Astrocyte (in vitro differentiated cells and primary cell): ENCODE data around the gene TTYH3. TPM values are rescaled to one million over a fixed set of nuclear protein-coding genes. Genes with fewer than 3 reads are reported as not detected.

ENCODE experiments used
- DNase-seq: peaks from one replicate; pipeline ENCODE4 v3.0.0-alpha.2; 2010; ENCODE audit warnings: low read depth
- FAIRE-seq: peaks from 2 replicates; lab custom pipeline; 2011; peaks lifted over from hg19 to GRCh38; lab: Jason Lieb, UNC
- H2AFZ ChIP-seq: 2 replicates; pipeline ENCODE4 v1.6.0; 2012; ENCODE audit warnings: low read depth, low read length, inconsistent platforms
- H3K27ac ChIP-seq: 2 replicates; pipeline ENCODE4 v1.5.1; 2011; ENCODE audit warnings: low read depth, low read length, inconsistent platforms
- H3K27me3 ChIP-seq: 2 replicates; pipeline ENCODE4 v1.6.0; 2011; ENCODE audit warnings: low read length, inconsistent platforms; ENCODE audit not compliant: insufficient read depth
- H3K36me3 ChIP-seq: 2 replicates; pipeline ENCODE4 v1.5.1; 2011; ENCODE audit warnings: low read length, inconsistent platforms; ENCODE audit not compliant: insufficient read depth
- H3K4me1 ChIP-seq: 2 replicates; pipeline ENCODE4 v1.5.1; 2011; ENCODE audit warnings: low read length, inconsistent platforms; ENCODE audit not compliant: insufficient read depth
- H3K4me2 ChIP-seq: 2 replicates; pipeline ENCODE4 v1.6.0; 2012; ENCODE audit warnings: low read length, inconsistent platforms
- H3K4me3 ChIP-seq: 2 replicates; pipeline ENCODE4 v1.5.1; 2011; ENCODE audit warnings: low read depth, mild to moderate bottlenecking, low read length, inconsistent platforms; ENCODE audit not compliant: insufficient read depth
- H3K79me2 ChIP-seq: 2 replicates; pipeline ENCODE4 v1.6.0; 2012; ENCODE audit warnings: mild to moderate bottlenecking, low read length, inconsistent platforms; ENCODE audit not compliant: insufficient read depth
- H3K9ac ChIP-seq: 2 replicates; pipeline ENCODE4 v1.6.0; 2012; ENCODE audit warnings: mild to moderate bottlenecking, low read length, inconsistent platforms
- H3K9me3 ChIP-seq: 2 replicates; pipeline ENCODE4 v1.5.1; 2012; ENCODE audit warnings: low read depth, mild to moderate bottlenecking, low read length, inconsistent platforms; ENCODE audit not compliant: insufficient read depth
- H4K20me1 ChIP-seq: 2 replicates; pipeline ENCODE4 v1.6.0; 2012; ENCODE audit warnings: low read length, inconsistent platforms; ENCODE audit not compliant: insufficient read depth
- H3K27ac Mint-ChIP-seq: one replicate; pipeline ENCODE4 v1.8.0; 2021; ENCODE audit warnings: mild to moderate bottlenecking, mixed read lengths; ENCODE audit not compliant: unreplicated experiment
- H3K27me3 Mint-ChIP-seq: one replicate; pipeline ENCODE4 v1.8.0; 2021; ENCODE audit warnings: low read depth, mixed read lengths; ENCODE audit not compliant: unreplicated experiment
- H3K36me3 Mint-ChIP-seq: one replicate; pipeline ENCODE4 v1.8.0; 2021; ENCODE audit warnings: low read depth, mixed read lengths; ENCODE audit not compliant: unreplicated experiment
- H3K4me1 Mint-ChIP-seq: one replicate; pipeline ENCODE4 v1.8.0; 2021; ENCODE audit warnings: low read depth, mixed read lengths; ENCODE audit not compliant: unreplicated experiment
- H3K4me3 Mint-ChIP-seq: one replicate; pipeline ENCODE4 v1.8.0; 2021; ENCODE audit warnings: mild to moderate bottlenecking, moderate library complexity, mixed read lengths; ENCODE audit not compliant: unreplicated experiment
- H3K9me3 Mint-ChIP-seq: one replicate; pipeline ENCODE4 v1.8.0; 2021; ENCODE audit warnings: mild to moderate bottlenecking, mixed read lengths; ENCODE audit not compliant: unreplicated experiment
- CTCF ChIP-seq: IDR thresholded peaks from 2 replicates; pipeline ENCODE4 v1.5.1; 2011; ENCODE audit warnings: low read depth, mild to moderate bottlenecking, inconsistent platforms, low read length, moderate library complexity; ENCODE audit not compliant: insufficient read depth
- EZH2 ChIP-seq: IDR thresholded peaks from 2 replicates; pipeline ENCODE4 v1.6.1; 2012; ENCODE audit warnings: mild to moderate bottlenecking, low read length, inconsistent platforms; ENCODE audit not compliant: insufficient read depth
- total RNA-seq: library from RNA; stranded (reverse); gene quantifications from 2 replicates; pipeline ENCODE4 v1.2.1, GENCODE V29; 2021

The TTYH3 gene
- total RNA-seq, 1 donor from 2014 or later: 273 TPM

GRCh38 chr7:2637505-2638223 is 5.9 kb downstream of the TTYH3 start:
- Mint-ChIP-seq H3K27ac (peak overlapping the region; percentile 34), H3K4me3 (no peak overlapping the region), H3K27me3 (no peaks in the 10 kb centered on the region), H3K4me1 (peaks cover 11% of the 10 kb centered on the region), H3K36me3 (peaks cover 4% of the 10 kb centered on the region), H3K9me3 (no peaks in the 10 kb centered on the region)
- Histone ChIP-seq H2AFZ (no peak overlapping the region), H3K9me3 (peaks cover 3% of the 10 kb centered on the region), H3K4me3 (no peak overlapping the region), H3K4me1 (peaks cover 77% of the 10 kb centered on the region), H4K20me1 (peaks cover 84% of the 10 kb centered on the region), H3K27ac (peak overlapping the region; percentile 76), H3K4me2 (peak overlapping the region; percentile 71), H3K9ac (peak overlapping the region; percentile 70), H3K36me3 (no peaks in the 10 kb centered on the region), H3K79me2 (peaks cover 94% of the 10 kb centered on the region), H3K27me3 (no peaks in the 10 kb centered on the region)
- TF ChIP-seq EZH2 (no peak), CTCF (no peak)
- no peak for DNase-seq
- FAIRE-seq: no peak

- H2AFZ ChIP-seq: no peak overlapping the region
- H3K4me1 Mint-ChIP-seq: peaks cover 11% of the 10 kb centered on the region
- no peaks in the 10 kb centered on the region for H3K36me3 ChIP-seq
- H3K27me3 Mint-ChIP-seq: no peaks in the 10 kb centered on the region
- H3K9me3 Mint-ChIP-seq: no peaks in the 10 kb centered on the region
- H3K4me3 Mint-ChIP-seq: no peak overlapping the region
- peak overlapping the region; percentile 71 for H3K4me2 ChIP-seq
- H3K4me3 ChIP-seq: peak overlapping the region; percentile 5
- H3K4me1 ChIP-seq: peaks cover 77% of the 10 kb centered on the region
- H3K36me3 Mint-ChIP-seq: peaks cover 4% of the 10 kb centered on the region
- H3K27ac ChIP-seq: peak overlapping the region; percentile 76
- H3K79me2 ChIP-seq: peaks cover 93% of the 10 kb centered on the region
- peaks cover 3% of the 10 kb centered on the region for H3K9me3 ChIP-seq
- TF ChIP-seq CTCF (no peak), EZH2 (no peak)
- peaks cover 84% of the 10 kb centered on the region for H4K20me1 ChIP-seq
- DNase-seq (peak; percentile 68), FAIRE-seq (peak; percentile 56)
- peak overlapping the region; percentile 70 for H3K9ac ChIP-seq
- H3K27me3 ChIP-seq: no peaks in the 10 kb centered on the region
- H3K27ac Mint-ChIP-seq: peak overlapping the region; percentile 34
Measured at GRCh38 chr7:2638224-2638991, 6.6 kb downstream of the TTYH3 start.
